NCI-H2107 treated with DMSO at 0.1 percent for 48 hours (cell line): ENCODE measurements around the gene GALNTL6.

Source experiments
- DNase-seq: peaks from one replicate; lab custom pipeline; 2025; ENCODE audit not compliant: unreplicated experiment; lab: John Stamatoyannopoulos, UW

Gene GALNTL6

GRCh38 chr4:171812665-171813525, at the start of gene GALNTL6:
Gene GALNTL6, plus strand, starts transcription at chr4:171813404.
- no peak for DNase-seq

DNA sequence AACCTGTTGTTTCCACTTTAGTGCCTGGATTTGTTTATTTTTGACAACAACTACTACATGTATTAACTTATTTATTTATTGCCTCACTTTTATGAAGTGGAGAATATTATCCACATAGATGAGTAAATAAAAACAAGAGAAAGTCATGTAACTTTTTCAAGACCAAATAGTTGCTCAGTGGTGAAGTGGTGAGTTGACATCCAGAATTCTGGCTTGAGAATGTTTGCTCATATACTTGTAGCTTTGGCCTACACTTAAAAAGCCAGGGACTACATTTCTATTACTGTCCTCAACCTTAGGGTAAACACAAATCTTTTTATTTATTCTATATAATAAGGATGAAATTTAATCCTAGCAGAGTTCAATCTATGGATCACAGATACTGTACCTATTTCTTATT, 47.7 kb upstream of the GALNTL6 start:
- DNase-seq, result no peak

DNA sequence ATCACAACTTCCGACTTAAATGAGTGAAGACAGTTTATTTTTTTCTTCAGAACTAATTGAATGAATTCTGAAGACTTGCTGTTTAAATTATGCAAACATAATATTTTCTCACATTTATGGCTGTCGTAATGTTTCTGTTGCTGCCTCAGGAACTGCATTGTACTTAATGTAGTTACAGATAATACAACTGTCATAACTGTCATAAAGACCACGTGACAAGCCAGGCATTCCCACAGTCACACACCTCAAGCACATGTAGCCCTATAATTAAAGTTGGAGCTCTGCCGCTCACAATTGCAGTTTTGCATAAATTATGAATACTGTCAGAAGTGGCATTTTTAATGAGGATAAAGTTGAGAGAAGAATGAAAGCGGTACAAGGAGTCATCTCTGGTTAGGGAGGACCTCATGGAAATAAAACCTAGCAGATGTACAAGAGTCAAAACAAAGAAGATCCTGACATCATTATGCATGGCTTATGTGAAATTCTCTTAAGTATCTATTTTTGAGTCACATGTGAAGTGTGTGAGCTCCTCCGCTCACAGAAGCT, 38.5 kb upstream of the GALNTL6 start:
- DNase-seq, result no peak

- no peak for DNase-seq
Observed at GRCh38 chr4:171779301-171779700, 33.9 kb upstream of the GALNTL6 start.

GRCh38 chr4:171785388-171785787, 27.8 kb upstream of the GALNTL6 start:
- DNase-seq, result no peak

DNA sequence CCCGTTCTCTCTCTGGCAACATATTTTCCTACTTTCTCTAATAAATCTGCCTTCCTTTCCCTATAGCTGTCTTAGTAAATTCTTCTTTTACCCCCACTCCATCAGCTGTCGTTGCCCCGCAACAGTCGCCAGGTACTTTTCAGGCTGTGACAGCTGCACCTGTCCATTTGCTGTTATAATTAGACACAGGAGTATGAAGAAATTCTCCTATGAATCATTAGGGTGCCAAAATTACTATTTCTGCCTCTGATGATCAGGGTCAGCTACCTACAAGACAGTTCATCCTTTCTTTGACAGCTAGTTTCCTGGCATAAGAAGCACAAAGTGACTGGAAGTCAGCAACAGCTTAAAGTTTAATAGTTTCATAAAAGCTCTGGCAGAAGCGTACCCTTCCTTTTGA, 19.5 kb upstream of the GALNTL6 start:
- no peak for DNase-seq

GRCh38 chr4:171794528-171794927, 18.7 kb upstream of the GALNTL6 start:
- DNase-seq, result no peak

- DNase-seq, result no peak
Observed at GRCh38 chr4:171809854-171810253, 3.4 kb upstream of the GALNTL6 start.

GRCh38 chr4:171812333-171812664, 905 bp upstream of the GALNTL6 start:
- no peak for DNase-seq

GRCh38 chr4:171813526-171814250, 484 bp downstream of the GALNTL6 start:
- no peak for DNase-seq

GRCh38 chr4:171814545-171814944, 1.3 kb downstream of the GALNTL6 start:
- DNase-seq, result no peak

DNA sequence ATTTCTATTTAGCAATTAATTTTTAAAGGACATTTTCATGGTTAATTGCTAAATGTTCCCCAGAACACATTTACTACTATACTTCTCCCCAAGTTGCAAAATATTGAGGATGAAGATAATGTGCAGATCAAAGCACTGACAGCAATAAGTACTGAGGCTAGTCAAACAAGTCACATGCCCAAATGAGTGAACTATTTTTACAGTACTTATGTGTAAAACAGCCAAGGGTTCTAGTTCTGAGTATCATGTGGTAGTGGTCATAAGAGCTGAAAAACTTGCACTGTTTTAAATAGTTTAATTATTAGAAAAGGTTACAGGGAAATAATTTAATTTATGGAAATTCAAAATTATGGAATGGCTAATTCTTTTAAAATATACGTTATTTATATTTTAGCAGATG, 3.8 kb downstream of the GALNTL6 start:
- DNase-seq, result no peak

DNA sequence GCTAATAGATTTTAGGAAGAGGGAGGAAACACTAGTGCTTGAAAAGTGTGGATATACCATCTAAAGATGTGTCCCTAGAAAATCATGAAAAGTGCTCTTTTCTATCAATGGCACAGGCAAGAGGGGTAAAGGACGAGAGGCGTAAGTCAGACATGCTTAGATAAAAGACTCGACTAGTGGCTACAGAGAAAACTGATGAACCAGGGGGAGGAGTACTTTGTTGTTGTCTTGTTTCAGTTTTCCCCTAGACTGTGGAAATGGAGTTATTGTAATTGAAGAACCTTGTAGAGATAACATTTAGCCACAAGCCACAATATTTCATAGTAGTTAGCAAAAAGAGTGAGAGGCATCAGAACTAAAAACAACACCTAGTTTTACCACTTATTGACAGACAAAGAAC, 21.4 kb downstream of the GALNTL6 start:
- DNase-seq, result no peak

GRCh38 chr4:171843456-171843855, 30.3 kb downstream of the GALNTL6 start:
- DNase-seq, result no peak

GRCh38 chr4:171846232-171846631, 33.0 kb downstream of the GALNTL6 start:
- DNase-seq, result peak; percentile 45

GRCh38 chr4:171846893-171847292, 33.7 kb downstream of the GALNTL6 start:
- DNase-seq, result no peak

- no peak for DNase-seq
Observed at GRCh38 chr4:171847751-171848150, 34.5 kb downstream of the GALNTL6 start.

- DNase-seq, result no peak
Observed at GRCh38 chr4:171849686-171850222, 36.5 kb downstream of the GALNTL6 start.

- DNase-seq, result no peak
Observed at GRCh38 chr4:171851295-171851694, 38.1 kb downstream of the GALNTL6 start.

- no peak for DNase-seq
Observed at GRCh38 chr4:171857302-171858012, 44.3 kb downstream of the GALNTL6 start.

GRCh38 chr4:171875291-171875690, 62.1 kb downstream of the GALNTL6 start:
- no peak for DNase-seq
